DND-41 (cell line): ENCODE results near the gene FGF9.

ENCODE experiments used
- ATAC-seq: fragments of 200-7000 bp; cut with Tn5 transposase; 3 replicates; pipeline ENCODE4 v1.9.1; 2021; ENCODE audit warnings: low read depth; ENCODE audit not compliant: insufficient read depth
- DNase-seq: peaks from one replicate; pipeline ENCODE4 v3.0.0-alpha.2; 2020
- H2AFZ ChIP-seq: 2 replicates; pipeline ENCODE4 v1.6.0; 2012; ENCODE audit warnings: low read depth, low read length
- H3K27ac ChIP-seq: 2 replicates; pipeline ENCODE4 v1.5.1; 2012; ENCODE audit warnings: low read length, inconsistent platforms
- H3K27me3 ChIP-seq: fragments of 200-600 bp; sonication (generic); 2 replicates; pipeline ENCODE4 v1.6.0; 2012; ENCODE audit warnings: low read length, mild to moderate bottlenecking, inconsistent platforms; ENCODE audit not compliant: insufficient read depth, poor library complexity
- H3K36me3 ChIP-seq: 2 replicates; pipeline ENCODE4 v1.5.1; 2012; ENCODE audit warnings: low read length, inconsistent platforms; ENCODE audit not compliant: insufficient read depth
- H3K4me1 ChIP-seq: 2 replicates; pipeline ENCODE4 v1.5.1; 2012; ENCODE audit warnings: mild to moderate bottlenecking, low read length; ENCODE audit not compliant: insufficient read depth
- H3K4me2 ChIP-seq: 2 replicates; pipeline ENCODE4 v1.6.0; 2012; ENCODE audit warnings: mild to moderate bottlenecking, moderate library complexity, low read length, inconsistent platforms; ENCODE audit not compliant: insufficient read depth
- H3K4me3 ChIP-seq, 2 experiments: fragments of 200-600 bp in 1 of 2; shearing (Covaris generic) in 1 of 2; 2 replicates each; pipeline ENCODE4 v1.5.1; 2012 to 2016; ENCODE audit warnings: inconsistent platforms in 2 of 2, low read length in 2 of 2, mild to moderate bottlenecking in 2 of 2, low read depth in 1 of 2, moderate library complexity in 1 of 2
- H3K79me2 ChIP-seq: 2 replicates; pipeline ENCODE4 v1.6.0; 2012; ENCODE audit warnings: low read length, inconsistent platforms; ENCODE audit not compliant: insufficient read depth
- H3K9ac ChIP-seq: 2 replicates; pipeline ENCODE4 v1.6.0; 2012; ENCODE audit warnings: low read depth, mild to moderate bottlenecking, inconsistent platforms, low read length, moderate library complexity
- H3K9me3 ChIP-seq: 2 replicates; pipeline ENCODE4 v1.5.1; 2012; ENCODE audit warnings: low read length, moderate library complexity, mild to moderate bottlenecking, inconsistent platforms; ENCODE audit not compliant: insufficient read depth, severe bottlenecking
- H4K20me1 ChIP-seq: 2 replicates; pipeline ENCODE4 v1.6.0; 2012; ENCODE audit warnings: low read length; ENCODE audit not compliant: insufficient read depth
- CTCF ChIP-seq: IDR thresholded peaks from 2 replicates; pipeline ENCODE4 v1.5.1; 2012; ENCODE audit warnings: borderline replicate concordance, low read length, moderate library complexity, mild to moderate bottlenecking; ENCODE audit not compliant: poor library complexity, severe bottlenecking; ENCODE audit errors: extremely low read depth
- EZH2 ChIP-seq: IDR thresholded peaks from 3 replicates; pipeline ENCODE4 v1.6.1; 2012; ENCODE audit warnings: borderline replicate concordance, low read depth, mild to moderate bottlenecking, moderate library complexity, low read length, inconsistent platforms; ENCODE audit not compliant: severe bottlenecking

The FGF9 gene

DNA sequence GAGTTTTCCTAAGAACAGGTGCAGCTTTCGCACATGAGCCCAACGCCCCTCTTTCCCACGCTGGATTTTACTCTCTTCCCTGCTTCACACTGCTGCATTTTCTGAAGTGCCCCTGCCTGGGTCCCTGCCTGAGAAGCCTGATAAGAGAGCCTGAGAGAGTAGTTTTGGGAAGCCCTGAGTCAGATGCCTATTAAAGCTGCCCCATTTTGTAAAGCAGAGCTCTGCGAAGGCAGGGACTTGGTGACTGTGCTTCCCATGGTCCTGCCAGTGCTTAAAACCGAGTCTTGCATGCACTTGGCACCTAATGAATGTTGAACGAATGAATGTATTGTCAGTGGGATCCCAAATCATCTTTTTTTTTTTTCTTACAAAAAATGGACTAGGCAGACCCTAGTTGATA lies 18.2 kb downstream of the FGF9 start:
- DNase-seq (no peak), ATAC-seq (no peak)
- TF ChIP-seq EZH2, result no peak
- no peak for TF ChIP-seq CTCF
- no peak overlapping the region for H3K27ac ChIP-seq
- H3K4me3 ChIP-seq, result no peak overlapping the region
- H3K9me3 ChIP-seq, result no peaks in the 10 kb centered on the region
- no peak overlapping the region for H3K9ac ChIP-seq
- no peaks in the 10 kb centered on the region for H3K79me2 ChIP-seq
- H3K36me3 ChIP-seq, result no peaks in the 10 kb centered on the region
- H3K27me3 ChIP-seq, result peaks cover 32% of the 10 kb centered on the region
- H4K20me1 ChIP-seq, result no peaks in the 10 kb centered on the region
- no peak overlapping the region for H2AFZ ChIP-seq
- H3K4me2 ChIP-seq, result no peak overlapping the region
- no peaks in the 10 kb centered on the region for H3K4me1 ChIP-seq

- ATAC-seq (no peak), DNase-seq (no peak)
- no peaks in the 10 kb centered on the region for H3K4me1 ChIP-seq
- no peak overlapping the region for H2AFZ ChIP-seq
- no peak overlapping the region for H3K9ac ChIP-seq
- no peaks in the 10 kb centered on the region for H3K9me3 ChIP-seq
- no peaks in the 10 kb centered on the region for H3K36me3 ChIP-seq
- H3K4me2 ChIP-seq, result no peak overlapping the region
- H3K27ac ChIP-seq, result no peak overlapping the region
- TF ChIP-seq EZH2 (no peak), CTCF (no peak)
- no peaks in the 10 kb centered on the region for H4K20me1 ChIP-seq
- peaks cover 24% of the 10 kb centered on the region for H3K27me3 ChIP-seq
- H3K4me3 ChIP-seq, result no peak overlapping the region
- no peaks in the 10 kb centered on the region for H3K79me2 ChIP-seq
Observed at GRCh38 chr13:21690955-21691354, 20.1 kb downstream of the FGF9 start.

DNA sequence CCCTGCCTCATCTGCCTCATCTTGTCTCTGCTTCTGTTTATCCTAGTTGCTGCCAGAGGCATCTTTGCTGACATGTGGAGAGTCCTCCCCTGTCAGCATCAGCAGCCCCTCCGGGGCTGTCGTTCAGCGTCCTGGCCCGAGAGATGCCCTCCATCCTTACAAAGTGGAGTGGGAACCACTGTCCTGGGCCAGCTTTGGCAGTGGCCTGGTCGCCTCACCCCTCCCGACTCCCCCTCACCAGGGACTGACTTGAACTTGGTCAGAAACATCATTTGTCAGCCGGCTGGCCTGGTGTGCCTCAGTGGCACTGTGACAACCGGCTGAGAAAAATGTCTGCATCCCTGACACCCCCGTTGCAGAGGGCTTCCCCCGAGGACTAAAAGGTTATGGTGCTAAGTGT lies 20.6 kb downstream of the FGF9 start:
- Histone ChIP-seq H3K9me3 (no peaks in the 10 kb centered on the region), H4K20me1 (no peaks in the 10 kb centered on the region), H3K27ac (no peak overlapping the region), H3K9ac (no peak overlapping the region), H2AFZ (no peak overlapping the region), H3K4me1 (no peaks in the 10 kb centered on the region), H3K27me3 (peaks cover 24% of the 10 kb centered on the region), H3K79me2 (no peaks in the 10 kb centered on the region), H3K4me3 (no peak overlapping the region), H3K36me3 (no peaks in the 10 kb centered on the region), H3K4me2 (no peak overlapping the region)
- DNase-seq, result no peak
- TF ChIP-seq EZH2, result no peak
- TF ChIP-seq CTCF, result no peak
- no peak for ATAC-seq

GRCh38 chr13:21691928-21692327 lies 21.1 kb downstream of the FGF9 start:
- Histone ChIP-seq H3K4me2 (no peak overlapping the region), H3K4me1 (no peaks in the 10 kb centered on the region), H3K9ac (no peak overlapping the region), H3K79me2 (no peaks in the 10 kb centered on the region), H2AFZ (no peak overlapping the region), H3K4me3 (no peak overlapping the region), H3K27ac (no peak overlapping the region), H4K20me1 (no peaks in the 10 kb centered on the region), H3K36me3 (no peaks in the 10 kb centered on the region), H3K9me3 (no peaks in the 10 kb centered on the region), H3K27me3 (peaks cover 24% of the 10 kb centered on the region)
- ATAC-seq (no peak), DNase-seq (no peak)
- TF ChIP-seq EZH2, result no peak
- no peak for TF ChIP-seq CTCF
